ENCODE data around the gene DSCAM. TPM values are rescaled to one million over a fixed set of nuclear protein-coding genes. Genes with fewer than 3 reads are reported as not detected.

Gene DSCAM
- total RNA-seq, 1 experiment from 2014 or later: not detected

DNA sequence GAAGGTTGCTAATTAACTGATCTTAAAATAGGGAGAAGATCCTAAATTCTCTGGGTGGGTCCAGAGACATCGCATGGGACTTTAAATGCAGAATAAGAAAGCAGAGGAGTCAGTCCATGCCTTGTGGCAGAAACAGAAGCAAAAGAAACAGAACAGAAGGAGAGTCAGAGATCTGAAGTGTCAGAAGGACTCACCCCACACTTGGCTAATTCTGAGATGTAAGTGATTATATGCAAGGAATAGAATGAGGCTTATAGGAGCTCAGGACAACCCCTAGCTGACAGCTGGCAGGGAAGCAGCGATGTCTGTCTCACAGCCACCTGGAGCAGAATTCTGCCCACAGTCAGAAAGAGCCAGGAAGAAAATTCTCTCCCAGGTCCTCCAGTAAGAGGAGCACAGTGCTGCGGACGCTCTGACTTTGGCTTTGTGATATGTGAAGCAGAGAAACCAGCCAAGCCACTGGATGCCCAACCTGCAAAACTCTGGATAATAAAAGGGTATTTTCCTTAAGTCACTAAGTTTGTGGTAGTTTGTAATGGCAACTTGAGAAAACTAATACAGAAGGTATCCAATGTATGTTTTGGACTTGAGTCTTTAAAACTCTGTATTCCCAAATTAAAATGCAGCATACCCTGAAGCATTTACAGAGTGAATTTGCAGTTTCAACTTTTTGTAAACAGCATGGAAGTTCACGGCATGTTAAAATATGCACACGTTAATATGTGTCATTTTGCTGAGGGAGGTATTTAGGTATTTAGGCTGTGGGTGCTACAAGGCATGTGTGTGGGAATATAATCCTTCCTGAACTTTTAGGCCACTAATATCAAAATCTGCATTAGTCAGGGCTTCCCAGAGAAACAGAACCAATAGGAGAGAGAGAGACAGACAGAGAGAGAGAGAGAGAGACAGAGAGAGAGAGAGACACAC lies 591.2 kb downstream of the DSCAM start:
- no peak for DNase-seq (ENCODE audit: low spot score)

DNA sequence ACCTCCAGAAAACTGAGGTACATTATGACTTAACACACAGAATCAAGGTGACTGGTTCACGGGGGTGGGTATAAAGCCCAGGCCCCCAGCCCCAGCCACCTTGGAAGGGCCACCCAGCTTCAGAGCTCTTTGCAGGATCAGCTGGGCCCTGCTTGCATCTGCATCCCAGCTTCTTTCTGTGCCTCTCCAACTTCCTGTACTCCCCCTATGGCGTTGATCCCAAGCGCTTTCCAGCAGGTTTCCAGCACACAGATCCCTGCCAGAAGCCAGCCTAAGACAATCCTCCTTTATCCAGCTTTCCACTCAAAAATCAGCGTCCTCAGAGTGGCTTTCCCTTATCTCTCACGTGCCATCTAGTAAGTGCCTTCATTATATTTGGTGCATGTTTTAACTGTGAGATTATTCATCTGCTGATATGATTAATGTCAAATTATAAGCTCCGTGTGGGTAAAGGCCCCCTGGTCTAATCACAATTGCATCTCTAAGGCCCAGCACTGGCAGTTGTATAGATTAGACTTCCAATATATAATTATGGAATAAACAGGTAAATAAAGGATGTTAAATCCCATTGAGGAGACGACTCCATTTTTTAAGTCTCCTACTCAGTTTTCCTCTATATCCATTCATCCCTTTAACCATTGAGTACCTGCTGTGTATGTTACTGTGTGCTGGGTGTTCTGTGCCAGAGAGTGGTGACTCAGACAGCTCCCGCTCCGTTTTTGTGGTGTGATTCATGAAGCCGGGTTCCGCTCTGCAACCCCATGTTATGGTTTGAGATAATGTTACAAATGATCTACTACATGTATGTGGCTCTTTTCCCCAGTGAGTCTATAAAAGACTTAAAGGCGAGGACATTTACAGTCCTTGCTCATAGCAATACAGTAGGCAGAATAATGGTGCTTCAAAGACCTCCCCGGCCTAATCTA lies 592.2 kb downstream of the DSCAM start:
- DNase-seq (ENCODE audit: low spot score): no peak

DNA sequence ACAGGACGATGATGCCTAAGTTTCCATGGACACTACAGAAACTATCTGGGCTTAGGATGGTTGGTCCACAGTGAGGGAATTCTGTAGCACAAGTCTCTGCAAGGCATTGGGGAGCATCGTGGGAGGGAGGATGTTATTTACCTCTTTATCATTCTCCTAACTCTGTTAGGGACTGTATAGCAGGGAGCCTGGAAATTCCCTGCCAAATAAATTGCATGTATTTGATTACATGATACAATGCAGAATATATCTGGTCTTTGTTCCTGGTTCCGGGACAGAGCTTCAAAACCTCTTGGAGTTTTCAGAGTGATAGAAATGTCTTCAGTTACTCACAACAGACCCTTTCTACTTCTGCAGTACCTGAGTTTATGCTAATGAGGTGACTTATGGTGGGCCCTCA lies 593.8 kb downstream of the DSCAM start:
- DNase-seq (ENCODE audit: low spot score): no peak

DNA sequence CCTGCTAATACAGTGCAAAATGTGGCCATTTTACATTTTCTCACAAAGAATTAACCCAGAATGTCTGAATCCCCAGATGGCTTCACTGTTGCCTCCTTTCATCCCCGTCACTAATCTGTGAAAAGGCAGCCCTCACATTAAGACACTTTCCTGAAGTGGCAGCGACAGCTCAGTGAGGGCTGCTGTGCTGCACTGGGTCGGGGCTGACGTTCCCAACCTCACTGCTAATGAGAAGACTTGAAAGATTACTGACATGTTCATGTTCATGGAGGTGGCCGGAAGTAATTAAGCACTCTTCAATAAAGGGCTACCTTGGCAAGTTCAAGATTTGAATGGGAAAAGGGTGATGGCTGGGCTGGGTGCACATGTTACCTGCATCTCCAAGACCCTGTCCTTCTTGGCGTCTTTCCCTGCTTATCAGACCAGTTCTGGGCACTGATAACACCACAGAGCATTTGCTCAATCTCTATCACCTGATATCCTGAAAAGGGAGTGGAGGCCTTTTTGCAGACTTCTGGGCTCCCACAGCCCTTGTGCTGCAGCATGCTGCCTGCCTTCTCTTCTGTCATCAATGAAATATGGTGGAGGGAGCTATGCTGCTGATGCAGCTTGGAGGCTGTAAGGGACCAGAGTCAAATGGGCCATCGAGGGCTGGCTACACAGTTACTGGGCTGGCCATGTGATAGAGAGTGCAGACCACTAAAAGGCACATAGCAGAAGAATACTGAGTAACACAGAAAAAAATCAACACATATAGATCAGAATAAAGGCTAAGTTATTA lies 596.3 kb downstream of the DSCAM start:
- DNase-seq (ENCODE audit: low spot score): no peak

DNA sequence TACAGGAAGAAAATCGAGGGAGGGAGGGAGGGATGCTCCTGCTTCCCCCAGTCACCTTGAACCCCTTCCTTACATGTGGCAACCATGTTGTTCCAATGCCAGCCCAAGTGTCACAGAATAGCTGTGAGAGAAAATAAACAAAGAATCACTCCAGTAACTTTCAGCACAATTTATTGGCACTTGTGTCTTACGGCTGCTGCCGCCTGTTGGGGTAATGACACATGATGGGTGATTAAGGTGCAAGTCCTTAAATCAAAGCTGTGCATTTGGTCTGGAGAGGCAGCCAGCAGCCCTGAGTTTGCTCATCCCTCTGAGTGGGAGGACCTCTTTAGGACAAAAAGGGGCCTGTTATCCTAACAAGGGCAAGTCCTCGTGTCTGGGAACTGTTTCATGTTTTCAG lies 602.0 kb downstream of the DSCAM start:
- no peak for DNase-seq (ENCODE audit: low spot score)

DNA sequence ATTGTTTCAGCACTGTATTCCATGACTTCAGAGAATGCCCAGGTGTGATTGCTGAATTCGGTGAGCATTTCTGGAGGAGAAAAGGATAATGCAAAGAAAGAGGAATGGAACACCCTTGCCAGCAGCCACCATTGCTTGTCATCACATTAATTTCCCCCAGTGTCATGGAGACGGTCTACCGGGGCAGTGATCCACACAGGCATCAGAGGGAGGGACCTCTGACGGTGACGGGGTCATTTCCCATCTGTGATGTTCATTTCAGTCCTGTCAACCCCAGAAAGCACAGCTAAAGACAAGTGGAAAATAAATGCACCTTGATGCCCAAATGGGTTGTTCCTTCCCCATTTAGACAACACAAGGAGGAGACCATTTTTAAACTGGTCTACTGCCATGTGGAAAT lies 603.3 kb downstream of the DSCAM start:
- no peak for DNase-seq (ENCODE audit: low spot score)

DNA sequence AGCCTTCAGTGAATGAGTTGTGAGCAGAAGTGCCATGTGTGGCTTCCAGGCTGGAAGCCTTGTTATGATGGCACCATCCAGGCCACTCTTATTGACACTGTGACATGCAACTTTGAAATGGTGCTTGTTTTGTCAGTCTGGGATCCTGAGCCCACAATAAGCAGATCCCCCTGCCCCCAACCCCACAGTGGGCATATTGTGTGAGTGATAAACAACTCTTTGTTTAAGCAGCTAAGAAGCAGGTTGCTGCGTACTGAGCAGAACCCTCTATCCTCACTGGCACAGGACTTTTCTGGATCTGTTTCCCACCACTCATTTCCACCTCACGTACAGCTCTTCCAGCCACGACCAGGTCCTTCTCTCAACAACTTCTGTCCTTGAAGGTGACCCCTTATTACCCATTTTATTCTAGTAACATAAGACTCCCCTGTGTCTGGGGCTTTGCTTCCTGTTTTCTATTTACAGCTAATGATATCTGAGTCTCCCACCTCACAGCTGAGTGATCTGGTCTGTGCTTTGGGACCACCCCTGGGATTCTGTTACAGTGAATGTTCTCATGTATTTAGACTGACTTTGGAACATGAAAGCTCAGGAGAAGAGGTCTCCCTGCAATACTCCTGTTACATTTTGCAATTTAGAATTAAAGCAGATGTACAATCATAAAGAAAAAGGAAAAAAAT lies 604.2 kb downstream of the DSCAM start:
- DNase-seq (ENCODE audit: low spot score): no peak

DNA sequence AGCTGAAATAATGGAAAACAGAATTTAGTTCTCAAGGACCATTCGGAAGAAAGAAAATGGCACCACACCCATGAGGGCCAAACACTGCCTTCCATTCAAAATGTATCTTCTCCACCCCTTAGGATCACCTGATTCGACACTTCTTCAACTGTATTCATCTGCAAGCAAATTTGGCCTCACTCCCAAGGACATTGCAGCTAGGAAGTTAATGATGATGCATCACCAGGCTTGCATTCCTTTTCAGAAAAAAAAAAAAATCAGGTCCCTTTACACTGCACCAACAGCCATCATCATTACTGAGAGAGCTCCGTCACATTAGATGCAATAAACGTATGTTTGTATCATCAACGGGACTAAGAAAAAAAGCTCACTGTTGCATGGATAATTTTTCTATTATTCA lies 611.4 kb downstream of the DSCAM start:
- no peak for DNase-seq (ENCODE audit: low spot score)

DNA sequence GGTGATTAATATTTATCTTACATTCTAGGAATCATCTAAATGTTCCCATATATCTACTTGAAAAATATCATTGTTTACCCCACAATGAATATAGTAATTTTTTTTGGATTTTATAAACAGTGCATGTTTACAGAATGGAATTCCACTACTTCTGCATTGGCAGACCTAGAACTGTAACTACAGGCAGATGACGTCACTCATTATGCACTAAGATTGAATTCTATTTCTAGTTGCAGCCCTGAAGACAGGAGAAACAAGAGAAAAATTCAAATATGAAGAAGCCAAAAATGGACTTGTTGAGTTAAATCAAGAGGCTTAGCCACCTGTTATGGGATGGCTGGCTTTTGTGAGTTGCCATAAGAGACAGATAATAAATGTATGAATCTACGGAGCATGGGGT lies 615.0 kb downstream of the DSCAM start:
- DNase-seq (ENCODE audit: low spot score): no peak

DNA sequence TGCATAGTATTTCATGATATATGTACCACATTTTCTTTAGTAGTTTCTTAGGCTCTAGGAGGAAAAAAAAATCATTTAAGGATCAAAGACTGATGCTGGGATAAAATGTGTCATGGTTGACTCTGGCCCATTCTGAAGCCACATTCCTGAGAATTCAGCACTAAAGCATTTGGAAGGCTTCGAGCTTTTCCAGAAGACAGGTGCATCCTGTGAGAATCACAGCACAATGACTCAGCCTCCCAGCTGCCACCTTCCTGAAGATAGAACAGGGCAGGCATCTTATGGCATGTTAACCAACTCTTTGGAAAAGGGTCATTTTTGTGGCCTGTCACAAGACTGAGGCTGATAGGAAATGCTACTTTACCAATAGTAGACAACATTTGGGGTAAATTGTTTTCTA lies 619.9 kb downstream of the DSCAM start:
- DNase-seq (ENCODE audit: low spot score): no peak

DNA sequence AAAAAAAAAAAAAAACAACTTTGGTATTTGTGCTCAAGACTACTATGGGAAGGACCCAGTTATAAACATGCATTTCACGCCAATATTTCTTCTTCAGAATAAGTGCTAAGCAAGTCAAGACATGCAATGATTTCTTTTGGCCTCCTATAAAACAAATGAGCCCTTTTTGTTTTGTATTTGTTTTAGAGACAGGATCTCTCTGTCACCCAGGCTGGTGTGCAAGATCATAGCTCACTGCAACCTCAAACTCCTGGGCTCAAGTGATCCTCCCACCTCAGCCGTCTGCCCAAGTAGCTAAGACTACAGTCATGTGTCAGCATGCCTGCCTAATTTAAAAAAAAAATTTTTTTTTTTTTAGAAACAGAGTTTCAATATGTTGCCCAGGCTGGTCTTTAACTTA lies 631.0 kb downstream of the DSCAM start:
- DNase-seq (ENCODE audit: low spot score): no peak

DNA sequence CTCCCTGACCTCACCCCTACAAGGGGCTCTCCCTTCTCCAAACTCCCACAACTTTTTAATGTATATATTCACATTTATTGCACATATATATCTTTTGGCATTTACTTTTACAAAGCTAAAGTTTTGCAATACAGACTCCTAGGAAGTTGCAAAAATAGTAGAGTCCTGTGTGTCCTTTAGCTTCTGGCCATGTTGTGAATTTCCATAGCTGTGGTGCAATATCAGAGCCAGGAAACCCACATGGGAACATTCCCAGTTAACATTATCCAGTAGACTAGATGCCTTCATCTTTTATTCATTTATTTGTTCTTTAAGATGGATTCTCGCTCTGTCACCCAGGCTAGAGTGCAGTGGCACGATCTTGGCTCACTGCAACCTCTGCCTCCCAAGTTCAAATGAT lies 636.7 kb downstream of the DSCAM start:
- no peak for DNase-seq (ENCODE audit: low spot score)

DNA sequence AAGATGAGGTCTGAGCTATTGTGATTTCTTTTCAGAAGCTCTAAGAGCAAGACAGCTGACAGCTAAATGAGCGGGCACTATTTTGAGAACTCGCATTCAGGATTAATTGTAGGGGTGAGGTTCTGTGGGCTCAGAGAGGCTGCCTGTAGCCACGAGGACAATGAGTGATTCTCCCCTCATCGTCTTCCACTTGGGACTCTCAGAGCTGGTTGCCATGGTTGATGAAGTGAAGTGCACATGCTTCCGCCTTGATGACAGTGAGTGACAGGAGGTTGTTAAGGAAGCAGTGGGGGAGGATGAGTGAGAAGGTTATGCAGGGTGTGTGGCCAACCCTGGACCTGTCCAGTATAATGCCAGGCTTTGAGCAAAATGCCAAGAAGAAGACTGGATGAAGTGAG lies 638.0 kb downstream of the DSCAM start:
- no peak for DNase-seq (ENCODE audit: low spot score)

DNA sequence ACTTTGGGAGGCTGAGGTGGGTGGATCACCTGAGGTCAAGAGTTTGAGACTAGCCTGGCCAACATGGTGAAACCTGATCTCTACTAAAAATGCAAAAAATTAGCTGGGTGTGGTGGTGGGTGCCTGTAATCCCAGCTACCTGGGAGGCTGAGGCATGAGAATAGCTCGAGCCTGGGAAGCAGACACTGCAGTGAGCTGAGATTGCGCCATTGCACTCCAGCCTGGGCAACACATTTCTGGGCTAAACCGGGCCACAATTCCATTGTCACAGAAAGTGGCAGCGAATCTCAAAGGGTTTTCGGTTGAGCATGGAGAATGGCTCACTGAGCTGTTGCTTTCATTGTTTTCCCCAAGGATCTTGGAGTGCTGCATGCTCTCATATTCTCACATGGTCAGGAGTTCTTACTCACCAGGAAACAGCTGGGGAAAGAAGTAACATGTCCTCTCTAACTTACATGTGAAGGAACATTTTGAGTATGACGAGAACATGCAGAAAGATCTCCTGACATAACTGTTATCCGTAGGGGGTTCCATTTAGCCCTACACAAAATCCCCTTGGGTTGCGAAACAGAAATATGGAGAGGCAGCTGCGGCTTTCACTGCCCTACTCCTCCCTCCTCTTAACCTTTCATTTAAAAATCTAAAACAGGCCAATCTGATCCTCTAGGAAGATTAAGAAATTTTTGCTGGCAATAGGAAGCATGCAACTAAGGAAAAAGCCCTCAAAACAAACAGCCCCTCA lies 638.6 kb downstream of the DSCAM start:
- no peak for DNase-seq (ENCODE audit: low spot score)

DNA sequence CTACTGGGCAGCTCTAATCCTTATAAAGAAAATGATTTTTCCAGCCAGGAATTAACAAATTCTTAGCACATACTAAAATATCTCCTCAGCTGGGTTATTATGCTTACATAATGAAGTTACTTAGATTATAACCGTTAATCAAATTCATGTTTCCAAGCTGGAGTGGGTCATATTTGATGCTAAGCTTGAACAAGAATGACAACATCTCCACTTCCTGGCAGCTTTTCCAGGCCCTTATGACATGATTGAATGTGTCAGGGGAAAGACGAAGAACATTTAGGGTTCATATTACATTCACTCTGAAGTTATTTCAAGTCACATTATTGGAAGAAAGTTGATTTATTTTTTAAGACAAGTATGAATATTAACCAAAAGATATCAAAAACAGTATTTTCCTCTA lies 646.0 kb downstream of the DSCAM start:
- no peak for DNase-seq (ENCODE audit: low spot score)

DNA sequence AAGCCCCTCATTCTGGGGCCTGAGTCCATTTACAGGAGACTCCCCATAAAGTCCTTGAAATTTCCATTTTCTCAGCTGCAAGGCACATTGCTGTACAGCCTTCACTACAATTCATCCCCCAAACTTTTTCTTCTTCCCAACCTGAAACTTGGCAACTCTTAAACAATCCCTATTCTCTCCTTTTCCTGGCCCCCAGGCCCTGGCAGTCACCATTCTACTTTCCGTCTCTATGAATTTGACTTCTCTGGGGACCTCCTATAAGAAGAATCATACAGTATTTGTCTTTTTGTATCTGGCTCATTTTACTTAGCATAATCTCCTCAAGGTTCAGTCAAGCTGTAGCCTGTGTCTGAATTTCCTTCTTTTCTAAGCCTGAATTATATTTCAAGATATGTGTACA lies 646.8 kb downstream of the DSCAM start:
- no peak for DNase-seq (ENCODE audit: low spot score)

DNA sequence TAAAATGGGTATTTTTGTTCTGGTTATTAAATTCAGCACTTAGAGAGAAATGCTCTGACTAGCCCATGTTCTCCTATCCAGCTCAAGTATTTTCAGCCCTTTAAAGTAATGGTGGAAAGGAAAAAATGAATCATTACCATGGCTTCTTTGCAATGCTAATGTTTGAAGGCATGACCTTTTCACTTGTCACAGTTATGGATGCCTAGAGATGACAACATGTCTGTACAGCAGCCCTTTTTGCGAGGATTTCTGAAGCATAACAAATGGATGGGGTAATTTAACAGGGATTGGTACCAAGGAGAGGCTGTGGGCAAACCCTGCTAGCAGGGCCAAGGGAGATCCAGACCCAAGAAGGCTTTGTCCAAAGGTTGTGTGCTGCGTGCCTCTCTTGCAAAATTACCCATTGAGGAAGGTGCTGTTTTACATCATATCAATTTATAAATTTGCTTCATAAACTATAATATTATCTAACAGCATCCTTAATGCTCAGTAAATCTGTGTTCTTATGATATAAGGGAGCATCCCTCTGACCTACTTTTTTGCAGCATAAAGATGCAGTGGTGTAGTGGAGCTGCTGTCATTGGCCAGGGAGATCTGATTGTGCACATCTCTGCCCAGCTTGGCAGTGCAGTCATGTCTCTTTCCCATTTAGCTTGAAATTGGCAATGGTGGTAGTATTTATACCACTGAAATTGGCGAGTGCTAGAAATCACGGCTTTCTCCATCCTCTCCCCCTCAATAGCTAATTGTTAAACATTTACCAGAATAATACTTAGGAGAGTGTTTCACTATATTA lies 652.6 kb downstream of the DSCAM start:
- DNase-seq (ENCODE audit: low spot score): no peak

DNA sequence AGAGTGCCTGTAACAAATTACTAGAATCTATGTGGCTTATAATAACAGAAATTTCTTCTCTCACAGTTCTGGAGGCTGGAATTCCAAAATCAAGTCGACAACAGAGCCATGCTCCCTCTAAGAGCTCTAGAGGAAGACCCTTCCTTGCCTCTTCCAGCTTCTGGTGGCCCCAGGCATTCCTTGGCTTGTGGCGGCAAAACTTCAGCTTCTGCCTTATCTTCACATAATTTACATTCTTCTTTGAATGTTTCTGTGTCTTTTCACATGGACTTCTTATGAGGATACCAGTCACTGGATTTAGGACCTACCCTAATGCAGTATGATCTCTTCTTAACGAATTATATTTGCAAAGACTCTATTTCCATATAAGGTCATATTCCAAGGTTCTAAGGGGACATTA lies 655.3 kb downstream of the DSCAM start:
- no peak for DNase-seq (ENCODE audit: low spot score)

DNA sequence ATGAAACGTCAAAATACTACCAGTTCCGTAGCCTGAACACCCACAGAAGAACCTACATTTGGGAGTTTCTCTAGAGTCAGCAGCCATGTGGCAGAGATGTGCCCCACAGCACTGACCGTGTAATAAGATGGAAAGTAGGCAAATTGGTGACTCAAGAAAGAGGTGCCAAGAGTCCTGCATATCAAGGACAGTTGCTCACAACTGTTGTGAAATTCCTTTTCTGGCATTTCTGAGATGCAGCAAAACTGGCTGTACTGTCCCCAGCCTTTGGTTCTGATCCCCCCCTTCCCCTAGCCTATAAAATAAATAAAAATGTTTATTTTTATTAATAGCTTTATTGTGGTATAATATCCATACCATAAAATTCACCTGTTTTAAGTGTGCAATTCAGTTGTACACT lies 655.8 kb downstream of the DSCAM start:
- no peak for DNase-seq (ENCODE audit: low spot score)
